ENCODE data around the gene IPO9.

IPO9 gene

GRCh38 chr1:201888282-201889089, 59.5 kb downstream of the IPO9 start, which contains the start of gene SHISA4:
Gene SHISA4 (plus strand): TSS chr1:201888898. CDS start chr1:201888995, 97 bp downstream.
- TF ChIP-seq POLR2A (IDR thresholded peaks at IDR 0.05; ENCODE audit: extremely low read depth, insufficient read length) (no peak), MYC (IDR thresholded peaks at IDR 0.05; ENCODE audit: low read depth, low read length) (no peak)
- TF ChIP-seq, protein P1, sequence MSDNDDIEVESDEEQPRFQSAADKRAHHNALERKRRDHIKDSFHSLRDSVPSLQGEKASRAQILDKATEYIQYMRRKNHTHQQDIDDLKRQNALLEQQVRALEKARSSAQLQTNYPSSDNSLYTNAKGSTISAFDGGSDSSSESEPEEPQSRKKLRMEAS (IDR thresholded peaks at IDR 0.05; ENCODE audit: low read depth, low read length) = no peak
- TF ChIP-seq, protein P2, sequence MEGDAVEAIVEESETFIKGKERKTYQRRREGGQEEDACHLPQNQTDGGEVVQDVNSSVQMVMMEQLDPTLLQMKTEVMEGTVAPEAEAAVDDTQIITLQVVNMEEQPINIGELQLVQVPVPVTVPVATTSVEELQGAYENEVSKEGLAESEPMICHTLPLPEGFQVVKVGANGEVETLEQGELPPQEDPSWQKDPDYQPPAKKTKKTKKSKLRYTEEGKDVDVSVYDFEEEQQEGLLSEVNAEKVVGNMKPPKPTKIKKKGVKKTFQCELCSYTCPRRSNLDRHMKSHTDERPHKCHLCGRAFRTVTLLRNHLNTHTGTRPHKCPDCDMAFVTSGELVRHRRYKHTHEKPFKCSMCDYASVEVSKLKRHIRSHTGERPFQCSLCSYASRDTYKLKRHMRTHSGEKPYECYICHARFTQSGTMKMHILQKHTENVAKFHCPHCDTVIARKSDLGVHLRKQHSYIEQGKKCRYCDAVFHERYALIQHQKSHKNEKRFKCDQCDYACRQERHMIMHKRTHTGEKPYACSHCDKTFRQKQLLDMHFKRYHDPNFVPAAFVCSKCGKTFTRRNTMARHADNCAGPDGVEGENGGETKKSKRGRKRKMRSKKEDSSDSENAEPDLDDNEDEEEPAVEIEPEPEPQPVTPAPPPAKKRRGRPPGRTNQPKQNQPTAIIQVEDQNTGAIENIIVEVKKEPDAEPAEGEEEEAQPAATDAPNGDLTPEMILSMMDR (IDR thresholded peaks at IDR 0.05; ENCODE audit: low read depth, low read length) = no peak
- no peak for DNase-seq (ENCODE audit: low read depth)
- H3K4me3 ChIP-seq (ENCODE audit: low read depth, low read length) = no peak within 1 kb of the TSS

DNA sequence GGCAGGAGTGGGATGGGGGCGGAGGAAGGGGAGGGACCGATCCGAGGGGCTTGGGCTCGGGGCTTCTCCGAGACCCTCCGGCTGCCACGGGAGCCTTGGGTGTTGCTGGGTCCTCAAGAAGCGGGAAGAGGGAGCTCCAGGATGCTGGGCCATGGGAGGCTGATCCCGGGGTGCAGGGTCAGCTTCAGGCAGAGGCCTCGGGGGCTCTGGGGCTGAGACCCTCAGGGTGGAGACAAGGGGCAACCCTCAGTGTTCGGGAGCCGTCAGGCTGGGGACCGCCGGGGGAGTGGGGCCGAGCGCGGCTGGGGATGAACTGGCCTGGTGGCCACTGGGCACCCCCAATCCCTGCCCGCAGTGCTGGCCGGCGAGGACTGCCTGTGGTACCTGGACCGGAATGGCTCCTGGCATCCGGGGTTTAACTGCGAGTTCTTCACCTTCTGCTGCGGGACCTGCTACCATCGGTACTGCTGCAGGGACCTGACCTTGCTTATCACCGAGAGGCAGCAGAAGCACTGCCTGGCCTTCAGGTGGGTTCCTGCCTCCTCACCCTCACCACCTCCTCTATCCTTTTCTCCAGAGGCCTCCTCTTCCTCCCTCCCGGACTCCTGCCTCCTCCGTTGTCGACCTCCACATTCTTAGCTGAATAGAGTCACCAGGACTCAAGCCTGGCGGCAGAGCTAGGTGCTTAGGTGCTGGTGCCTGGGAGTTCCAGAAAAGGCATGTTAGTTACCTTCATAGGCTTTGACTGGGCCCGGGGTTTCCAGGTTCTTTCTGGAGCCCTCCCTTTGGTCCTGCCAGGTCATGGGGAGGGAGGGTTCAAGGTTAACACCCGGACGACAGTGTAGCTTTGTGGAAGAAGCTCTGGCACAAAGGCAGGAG, 60.4 kb downstream of the IPO9 start:
- no peak overlapping the region for H3K4me3 ChIP-seq (ENCODE audit: low read depth, low read length)
- TF ChIP-seq MYC (IDR thresholded peaks at IDR 0.05; ENCODE audit: low read depth, low read length) (no peak), POLR2A (IDR thresholded peaks at IDR 0.05; ENCODE audit: extremely low read depth, insufficient read length) (no peak)
- TF ChIP-seq, protein P2 (IDR thresholded peaks at IDR 0.05; ENCODE audit: low read depth, low read length) = no peak
- TF ChIP-seq, protein P1 (IDR thresholded peaks at IDR 0.05; ENCODE audit: low read depth, low read length) = no peak
- no peak for DNase-seq (ENCODE audit: low read depth)

DNA sequence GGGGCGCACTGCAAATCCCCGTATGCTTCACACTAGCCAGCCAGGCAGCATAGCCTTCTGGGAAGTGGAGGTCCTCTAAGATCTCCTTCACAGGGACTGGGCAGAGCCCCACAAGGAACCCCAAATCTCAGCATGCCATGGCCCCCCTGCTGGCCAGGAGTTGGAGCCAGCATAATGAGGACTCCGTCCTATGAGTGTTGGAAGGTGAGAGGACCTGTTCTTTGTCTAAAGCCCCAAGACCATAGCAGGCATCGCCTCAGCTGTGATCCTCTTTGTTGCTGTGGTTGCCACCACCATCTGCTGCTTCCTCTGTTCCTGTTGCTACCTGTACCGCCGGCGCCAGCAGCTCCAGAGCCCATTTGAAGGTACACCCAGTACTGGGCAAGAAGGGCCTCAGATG, 61.3 kb downstream of the IPO9 start:
- TF ChIP-seq, protein P2 (IDR thresholded peaks at IDR 0.05; ENCODE audit: low read depth, low read length) = no peak
- TF ChIP-seq POLR2A (IDR thresholded peaks at IDR 0.05; ENCODE audit: extremely low read depth, insufficient read length) (no peak), MYC (IDR thresholded peaks at IDR 0.05; ENCODE audit: low read depth, low read length) (no peak)
- TF ChIP-seq, protein P1 (IDR thresholded peaks at IDR 0.05; ENCODE audit: low read depth, low read length) = no peak
- no peak for DNase-seq (ENCODE audit: low read depth)
- no peak overlapping the region for H3K4me3 ChIP-seq (ENCODE audit: low read depth, low read length)

DNA sequence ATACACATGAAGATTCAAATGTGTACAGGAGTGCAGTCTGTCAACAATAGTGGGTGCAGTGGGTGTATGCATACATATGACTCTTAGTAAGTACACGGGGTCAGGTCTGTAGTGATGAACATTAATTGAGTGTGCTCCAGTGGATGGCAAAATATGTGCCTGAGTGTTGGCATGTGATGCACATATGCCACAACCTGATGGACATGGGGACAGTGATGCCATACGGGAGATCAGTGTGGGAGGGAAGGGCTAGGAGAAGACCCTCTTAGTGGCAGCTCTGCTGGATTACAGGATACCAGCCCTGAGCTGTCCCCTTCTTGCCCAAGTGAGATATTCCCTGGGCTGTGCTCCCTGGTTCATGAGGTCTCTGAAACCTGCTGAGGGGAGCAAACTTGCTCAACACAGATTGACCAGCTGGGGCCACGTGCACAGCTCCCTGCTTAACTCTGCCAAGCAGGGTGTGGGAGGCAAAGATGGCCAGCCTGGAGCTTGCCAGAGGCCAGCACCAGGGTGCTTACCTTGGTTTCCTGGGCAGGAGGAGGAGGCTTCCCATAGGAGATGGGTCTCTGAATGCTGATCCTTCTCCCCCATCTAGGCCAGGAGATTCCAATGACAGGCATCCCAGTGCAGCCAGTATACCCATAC, 62.0 kb downstream of the IPO9 start:
- H3K4me3 ChIP-seq (ENCODE audit: low read depth, low read length) = no peak overlapping the region
- TF ChIP-seq, protein P2 (IDR thresholded peaks at IDR 0.05; ENCODE audit: low read depth, low read length) = no peak
- no peak for TF ChIP-seq MYC (IDR thresholded peaks at IDR 0.05; ENCODE audit: low read depth, low read length)
- no peak for TF ChIP-seq POLR2A (IDR thresholded peaks at IDR 0.05; ENCODE audit: extremely low read depth, insufficient read length)
- TF ChIP-seq, protein P1 (IDR thresholded peaks at IDR 0.05; ENCODE audit: low read depth, low read length) = no peak
- no peak for DNase-seq (ENCODE audit: low read depth)

DNA sequence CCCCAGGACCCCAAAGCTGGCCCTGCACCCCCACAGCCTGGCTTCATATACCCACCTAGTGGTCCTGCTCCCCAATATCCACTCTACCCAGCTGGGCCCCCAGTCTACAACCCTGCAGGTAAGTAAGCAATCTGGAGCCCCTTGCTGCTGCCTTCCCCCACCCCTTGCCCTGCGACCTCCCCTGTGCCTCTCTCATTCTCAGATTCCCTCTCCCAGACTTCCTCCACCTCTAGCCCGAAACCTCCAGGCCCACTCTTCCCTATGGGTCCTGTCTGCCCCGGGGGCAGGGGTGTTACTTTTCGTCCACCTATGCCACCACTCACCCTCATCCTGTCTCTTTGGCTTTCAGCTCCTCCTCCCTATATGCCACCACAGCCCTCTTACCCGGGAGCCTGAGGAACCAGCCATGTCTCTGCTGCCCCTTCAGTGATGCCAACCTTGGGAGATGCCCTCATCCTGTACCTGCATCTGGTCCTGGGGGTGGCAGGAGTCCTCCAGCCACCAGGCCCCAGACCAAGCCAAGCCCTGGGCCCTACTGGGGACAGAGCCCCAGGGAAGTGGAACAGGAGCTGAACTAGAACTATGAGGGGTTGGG, 62.6 kb downstream of the IPO9 start:
- no peak for TF ChIP-seq POLR2A (IDR thresholded peaks at IDR 0.05; ENCODE audit: extremely low read depth, insufficient read length)
- TF ChIP-seq, protein P2 (IDR thresholded peaks at IDR 0.05; ENCODE audit: low read depth, low read length) = no peak
- TF ChIP-seq, protein P1 (IDR thresholded peaks at IDR 0.05; ENCODE audit: low read depth, low read length) = no peak
- no peak for TF ChIP-seq MYC (IDR thresholded peaks at IDR 0.05; ENCODE audit: low read depth, low read length)
- DNase-seq (ENCODE audit: low read depth) = no peak
- no peak overlapping the region for H3K4me3 ChIP-seq (ENCODE audit: low read depth, low read length)
